Measurements from ENCODE around the gene EP400.

EP400 gene

GRCh38 chr12:131949431-131950181, at the start of gene EP400:
Gene EP400 (plus strand): TSS chr12:131949942. CDS start chr12:131960620, 10,678 bp downstream.
- DNase-seq = peak; percentile 48

GRCh38 chr12:131900397-131900796, 49.3 kb upstream of the EP400 start:
- no peak for DNase-seq

GRCh38 chr12:131901431-131902331, 48.1 kb upstream of the EP400 start:
- no peak for DNase-seq

- DNase-seq = no peak
These were observed 47.2 kb upstream of the EP400 start for GRCh38 chr12:131902332-131903241.

- no peak for DNase-seq
These were observed 46.2 kb upstream of the EP400 start for GRCh38 chr12:131903270-131904255.

- no peak for DNase-seq
These were observed 45.4 kb upstream of the EP400 start for GRCh38 chr12:131904346-131904745.

- no peak for DNase-seq
These were observed 44.6 kb upstream of the EP400 start for GRCh38 chr12:131905081-131905629.

GRCh38 chr12:131905630-131906091, 44.1 kb upstream of the EP400 start:
- no peak for DNase-seq

- no peak for DNase-seq
These were observed 42.2 kb upstream of the EP400 start for GRCh38 chr12:131907379-131908091.

- no peak for DNase-seq
These were observed 41.4 kb upstream of the EP400 start for GRCh38 chr12:131908092-131909080.

GRCh38 chr12:131909081-131909751, 40.5 kb upstream of the EP400 start:
- DNase-seq = no peak

- DNase-seq = no peak
These were observed 40.0 kb upstream of the EP400 start for GRCh38 chr12:131909752-131910219.

GRCh38 chr12:131910302-131911027, 39.3 kb upstream of the EP400 start:
- no peak for DNase-seq

- DNase-seq = no peak
These were observed 38.6 kb upstream of the EP400 start for GRCh38 chr12:131911028-131911650.

GRCh38 chr12:131911851-131912477, 37.8 kb upstream of the EP400 start:
- no peak for DNase-seq

- DNase-seq = no peak
These were observed 37.0 kb upstream of the EP400 start for GRCh38 chr12:131912518-131913274.

All from NCI-H526 treated with DMSO at 0.1 percent for 48 hours (cell line).